ENCODE results near the gene KLHL29.

GRCh38 chr2:23709311-23709710, 324.3 kb downstream of the KLHL29 start:
- no peak for TF ChIP-seq CTCF (IDR thresholded peaks at IDR 0.05; ENCODE audit: extremely low read depth in 1 of 2, insufficient read depth in 1 of 2, low read depth in 1 of 2, low read length in 2 of 2)
- no peak for TF ChIP-seq EZH2 (IDR thresholded peaks at IDR 0.05; ENCODE audit: borderline replicate concordance, low read depth, low read length, severe bottlenecking)
- TF ChIP-seq POLR2AphosphoS5 (IDR thresholded peaks at IDR 0.05; ENCODE audit: insufficient read depth, low read depth, low read length): no peak

Data from endothelial cell of umbilical vein (primary cell).